ENCODE results near the gene FOXA3.
"Not testable (repeated sequence)": the region's sequence is repeated elsewhere in the genome, so short reads cannot be mapped to it uniquely, and the experiment has no call there.

The FOXA3 gene

GRCh38 chr19:45876411-45877197, 12.5 kb downstream of the FOXA3 start:
- DNase-seq: peak; percentile 53

GRCh38 chr19:45878043-45878794, 14.1 kb downstream of the FOXA3 start:
- DNase-seq: no peak

GRCh38 chr19:45879055-45879454, 14.9 kb downstream of the FOXA3 start:
- no peak for DNase-seq

GRCh38 chr19:45879971-45880370, 15.8 kb downstream of the FOXA3 start:
- no peak for DNase-seq

- no peak for DNase-seq
Measured at GRCh38 chr19:45881082-45881908, 17.2 kb downstream of the FOXA3 start.

GRCh38 chr19:45881909-45882528, 17.9 kb downstream of the FOXA3 start:
- no peak for DNase-seq

- peak; percentile 87 for DNase-seq
Measured at GRCh38 chr19:45882652-45883585, 18.8 kb downstream of the FOXA3 start.

- no peak for DNase-seq
Measured at GRCh38 chr19:45883586-45883880, 19.4 kb downstream of the FOXA3 start.

- no peak for DNase-seq
Measured at GRCh38 chr19:45883881-45884681, 20.0 kb downstream of the FOXA3 start.

GRCh38 chr19:45884682-45885555, 20.8 kb downstream of the FOXA3 start:
- no peak for DNase-seq

GRCh38 chr19:45885556-45886426, 21.7 kb downstream of the FOXA3 start, which contains the start of gene IRF2BP1:
IRF2BP1 (minus strand) TSS chr19:45886141; CDS start chr19:45885774, 367 bp downstream.
- peak; percentile 91 for DNase-seq

GRCh38 chr19:45886427-45887199, 22.5 kb downstream of the FOXA3 start:
- DNase-seq: peak; percentile 92

GRCh38 chr19:45887200-45887710, 23.1 kb downstream of the FOXA3 start:
- DNase-seq: no peak

GRCh38 chr19:45889210-45889885, 25.2 kb downstream of the FOXA3 start:
- DNase-seq: no peak

- DNase-seq: no peak
Measured at GRCh38 chr19:45890877-45891276, 26.8 kb downstream of the FOXA3 start.

- no peak for DNase-seq
Measured at GRCh38 chr19:45895519-45895972, 31.4 kb downstream of the FOXA3 start.

- not testable (repeated sequence) for DNase-seq
Measured at GRCh38 chr19:45895983-45896599, 32.0 kb downstream of the FOXA3 start.

Data from activated naive CD4-positive, alpha-beta T cell treated with Interleukin-2 at 50 U/mL for 16 hours (primary cell).